Measurements from ENCODE around the gene TRIM34. TPM values are rescaled to one million over a fixed set of nuclear protein-coding genes. Genes with fewer than 3 reads are reported as not detected.
A peak's percentile ranks its signal among the peaks of the same experiment; 100 is the strongest.
"Not testable (repeated sequence)": the region's sequence is repeated elsewhere in the genome, so short reads cannot be mapped to it uniquely, and the experiment has no call there.

TRIM34 gene
- total RNA-seq, 2 donors from 2014 or later: 9.0 to 10.7 TPM

DNA sequence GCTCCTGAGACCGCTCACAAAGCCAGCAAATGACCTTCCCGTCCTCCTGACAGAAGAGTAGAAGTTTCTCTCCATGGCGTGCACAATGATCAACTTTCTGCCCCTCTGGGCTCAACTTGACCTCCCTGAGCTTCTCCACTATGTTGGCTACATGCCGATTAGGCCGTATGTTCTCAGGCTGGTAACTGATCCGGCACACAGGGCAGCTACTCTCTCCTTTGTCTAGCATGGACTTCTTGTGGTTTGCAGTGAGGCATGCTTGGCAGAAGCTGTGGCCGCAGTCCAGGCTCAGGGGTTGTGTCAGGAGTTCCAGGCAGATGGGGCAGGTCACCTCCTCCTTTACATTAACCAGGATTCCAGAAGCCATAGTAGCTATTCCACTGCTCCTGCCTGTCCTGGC is 55.0 kb downstream of the TRIM34 start:
- H3K27ac Mint-ChIP-seq: no peak overlapping the region
- H3K4me3 Mint-ChIP-seq: no peak overlapping the region
- no peaks in the 10 kb centered on the region for H3K27me3 Mint-ChIP-seq (ENCODE audit: low read depth)

DNA sequence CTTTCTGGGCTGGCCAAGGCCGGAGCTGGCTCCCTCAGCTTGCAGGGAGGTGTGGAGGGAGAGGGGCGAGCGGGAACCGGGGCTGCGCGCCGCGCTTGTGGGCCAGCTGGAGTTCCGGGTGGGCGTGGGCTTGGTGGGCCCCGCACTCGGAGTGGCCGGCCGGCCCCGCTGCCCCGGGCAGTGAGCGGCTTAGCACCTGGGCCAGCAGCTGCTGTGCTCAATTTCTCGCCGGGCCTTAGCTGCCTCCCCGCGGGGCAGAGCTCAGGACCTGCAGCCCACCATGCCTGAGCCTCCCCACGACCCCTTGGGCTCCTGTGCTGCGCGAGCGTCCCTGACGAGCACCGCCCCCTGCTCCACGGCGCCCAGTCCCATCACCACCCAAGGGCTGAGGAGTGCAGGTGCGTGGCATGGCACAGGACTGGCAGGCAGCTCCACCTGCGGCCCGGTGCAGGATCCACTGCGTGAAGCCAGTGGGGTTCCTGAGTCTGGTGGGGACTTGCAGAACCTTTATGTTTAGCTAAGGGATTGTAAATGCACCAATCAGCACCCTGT is 58.2 kb downstream of the TRIM34 start:
- not testable (repeated sequence) for H3K27ac Mint-ChIP-seq; H3K27me3 Mint-ChIP-seq (ENCODE audit: low read depth); ATAC-seq (replicated peaks in 1 of 2); H3K36me3 Mint-ChIP-seq (ENCODE audit: insufficient read depth in 2 of 2); DNase-seq; H3K9me3 Mint-ChIP-seq
- peak overlapping the region in 1 of 2 donors; percentile 99 for H3K4me3 Mint-ChIP-seq
- H3K4me1 Mint-ChIP-seq (ENCODE audit: low read depth): peaks cover 38% of the 10 kb centered on the region

More for the DNA sequence above, 55.0 kb downstream of the TRIM34 start:
- no peak for DNase-seq
- Mint-ChIP-seq H3K4me1 (ENCODE audit: low read depth) (peaks cover 26% of the 10 kb centered on the region), H3K9me3 (no peaks in the 10 kb centered on the region), H3K36me3 (ENCODE audit: insufficient read depth in 2 of 2) (peaks cover 5 to 7% of the 10 kb centered on the region in 2 donors)
- ATAC-seq (replicated peaks in 1 of 2): no peak

DNA sequence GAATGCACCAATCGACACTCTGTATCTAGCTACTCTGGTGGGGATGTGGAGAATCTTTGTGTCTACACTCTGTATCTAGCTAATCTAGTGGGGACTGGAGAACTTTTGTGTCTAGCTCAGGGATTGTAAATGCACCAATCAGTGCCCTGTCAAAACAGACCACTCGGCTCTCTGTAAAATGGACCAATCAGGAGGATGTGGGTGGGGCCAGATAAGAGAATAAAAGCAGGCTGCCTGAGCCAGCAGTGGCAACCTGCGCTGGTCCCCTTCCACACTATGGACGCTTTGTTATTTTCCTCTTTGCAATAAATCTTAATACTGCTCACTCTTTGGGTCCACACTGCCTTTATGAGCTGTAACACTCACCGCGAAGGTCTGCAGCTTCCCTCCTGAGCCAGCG is 58.8 kb downstream of the TRIM34 start:
- not testable (repeated sequence) for ATAC-seq (replicated peaks in 1 of 2); H3K27me3 Mint-ChIP-seq (ENCODE audit: low read depth); H3K9me3 Mint-ChIP-seq; H3K36me3 Mint-ChIP-seq (ENCODE audit: insufficient read depth in 2 of 2)
- peaks cover 45% of the 10 kb centered on the region for H3K4me1 Mint-ChIP-seq (ENCODE audit: low read depth)
- DNase-seq: peak; percentile 32 to 50
- H3K27ac Mint-ChIP-seq: peak overlapping the region; percentile 90
- peak overlapping the region; percentile 93 to 99 for H3K4me3 Mint-ChIP-seq

DNA sequence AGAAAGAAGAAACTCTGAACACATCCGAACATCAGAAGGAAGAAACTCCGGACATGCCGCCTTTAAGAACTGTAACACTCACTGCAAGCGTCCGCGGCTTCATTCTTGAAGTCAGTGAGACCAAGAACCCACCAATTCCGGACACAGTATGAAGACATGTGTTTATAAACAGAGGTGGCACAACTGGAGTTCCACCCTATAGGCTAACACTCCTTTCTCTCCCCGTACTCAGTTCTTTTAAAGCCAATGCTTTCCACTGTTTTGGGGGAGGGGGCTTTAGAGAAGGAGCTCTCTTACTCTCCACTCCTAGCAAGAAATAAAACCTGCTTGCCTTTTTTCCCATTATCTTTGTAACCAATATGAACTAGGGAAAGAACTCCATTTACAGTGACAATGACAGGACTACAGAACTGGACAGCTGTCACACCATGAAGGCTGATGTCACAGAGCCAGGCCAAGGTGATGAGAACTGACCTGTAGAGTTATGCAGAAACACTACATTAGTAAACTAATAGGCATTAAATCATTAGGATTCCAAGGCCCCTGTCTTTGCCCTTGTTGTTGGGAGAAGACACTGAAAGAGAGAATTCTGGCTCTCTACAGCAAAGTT is 59.3 kb downstream of the TRIM34 start:
- H3K36me3 Mint-ChIP-seq (ENCODE audit: insufficient read depth in 2 of 2): peaks cover 1 to 2% of the 10 kb centered on the region in 2 donors
- no peak for ATAC-seq (replicated peaks in 1 of 2)
- DNase-seq: no peak
- peak overlapping the region; percentile 93 to 99 for H3K4me3 Mint-ChIP-seq
- no peaks in the 10 kb centered on the region for H3K9me3 Mint-ChIP-seq
- peak overlapping the region; percentile 90 for H3K27ac Mint-ChIP-seq
- H3K4me1 Mint-ChIP-seq (ENCODE audit: low read depth): peaks cover 47% of the 10 kb centered on the region
- H3K27me3 Mint-ChIP-seq (ENCODE audit: low read depth): no peaks in the 10 kb centered on the region

DNA sequence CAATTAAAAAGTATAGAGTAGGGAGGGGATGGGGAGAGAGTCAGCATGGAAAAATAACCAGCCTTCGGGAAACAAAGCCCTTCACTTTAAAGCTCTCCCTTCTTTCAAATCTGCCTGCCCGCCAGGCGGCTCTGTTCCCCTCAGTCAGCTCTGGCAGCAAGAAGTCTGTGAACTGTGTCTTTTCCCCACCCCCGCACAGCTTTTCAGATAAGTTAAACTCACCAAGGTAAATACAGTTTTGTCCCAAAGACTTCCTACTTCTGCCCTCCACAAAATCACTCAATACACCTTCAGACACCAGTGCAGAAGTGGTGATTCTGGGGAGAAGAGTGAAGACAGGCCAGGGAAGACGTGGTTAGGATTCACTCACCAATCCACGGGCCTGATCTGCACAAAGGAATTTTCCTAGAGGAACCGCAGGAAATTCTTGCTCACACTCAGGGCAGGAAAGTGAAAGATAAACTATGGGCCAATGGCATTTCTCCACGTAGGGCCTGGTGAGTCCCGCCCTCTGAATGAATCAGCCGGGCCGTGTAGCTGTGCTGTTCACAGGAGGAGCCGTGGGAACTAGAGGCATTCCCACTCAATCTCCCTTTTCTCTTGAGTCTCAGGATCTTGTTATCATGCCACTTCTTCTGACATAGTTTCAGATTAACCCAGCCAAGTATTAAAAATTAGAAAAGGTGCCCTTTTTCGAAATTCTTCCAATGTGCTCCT is 60.0 kb downstream of the TRIM34 start, which contains the start of gene TRIM5:
TRIM5 (minus strand) TSS at position 429 of the 717 bp plus-strand sequence. CDS start 4,897 bp downstream, outside the sequence.
- H3K4me1 Mint-ChIP-seq (ENCODE audit: low read depth): peaks cover 47% of the 10 kb centered on the region
- peak within 1 kb of the TSS; percentile 93 to 99 for H3K4me3 Mint-ChIP-seq
- no peaks in the 10 kb centered on the region for H3K9me3 Mint-ChIP-seq
- peaks cover 3 to 4% of the 10 kb centered on the region in 2 donors for H3K36me3 Mint-ChIP-seq (ENCODE audit: insufficient read depth in 2 of 2)
- H3K27ac Mint-ChIP-seq: peak within 1 kb of the TSS; percentile 90
- ATAC-seq (replicated peaks in 1 of 2) (peak; percentile 90 to 91), DNase-seq (peak; percentile 83 to 85)
- H3K27me3 Mint-ChIP-seq (ENCODE audit: low read depth): no peaks in the 10 kb centered on the region

DNA sequence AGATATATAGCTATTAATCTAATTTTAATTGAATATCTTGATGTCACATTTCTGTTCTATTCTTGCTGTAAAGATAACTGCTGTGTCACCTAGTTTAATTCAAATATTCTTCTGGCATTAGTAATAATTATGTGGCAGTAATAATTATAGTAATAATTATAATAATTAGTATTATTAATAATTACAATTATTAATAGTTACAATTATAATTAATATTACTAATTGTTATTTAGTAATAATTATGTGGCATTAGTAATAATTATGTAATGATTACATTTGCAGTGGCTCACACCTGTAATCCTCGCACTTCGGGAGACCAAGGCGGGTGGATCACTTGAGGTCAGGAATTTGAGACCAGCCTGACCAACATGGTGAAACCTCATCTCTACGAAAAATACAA is 61.6 kb downstream of the TRIM34 start:
- Mint-ChIP-seq H3K27ac (no peak overlapping the region), H3K36me3 (ENCODE audit: insufficient read depth in 2 of 2) (peaks cover 9 to 16% of the 10 kb centered on the region in 2 donors), H3K4me3 (no peak overlapping the region), H3K27me3 (ENCODE audit: low read depth) (no peaks in the 10 kb centered on the region), H3K4me1 (ENCODE audit: low read depth) (peaks cover 47% of the 10 kb centered on the region), H3K9me3 (no peaks in the 10 kb centered on the region)
- DNase-seq (no peak), ATAC-seq (replicated peaks in 1 of 2) (no peak)

DNA sequence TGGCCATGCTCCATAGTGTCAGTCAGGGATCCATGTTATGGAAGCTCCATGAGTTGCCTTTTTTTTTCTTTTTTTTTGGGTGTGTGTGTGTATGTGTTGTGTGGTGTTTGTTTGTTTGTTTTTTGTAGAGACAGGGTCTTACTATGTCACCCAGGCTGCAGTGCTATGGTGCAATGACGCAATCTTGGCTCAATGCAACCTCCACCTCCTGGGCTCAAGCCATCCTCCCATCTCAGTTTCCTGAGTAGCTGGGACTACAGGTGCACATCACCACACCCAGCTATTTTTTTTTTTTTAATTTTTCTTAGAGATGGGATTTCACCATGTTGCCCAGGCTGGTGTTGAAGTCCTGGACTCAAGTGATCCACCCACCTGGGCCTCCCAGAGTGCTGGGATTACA is 63.7 kb downstream of the TRIM34 start:
- ATAC-seq (replicated peaks in 1 of 2) (no peak), DNase-seq (no peak)
- Mint-ChIP-seq H3K4me1 (ENCODE audit: low read depth) (peaks cover 59% of the 10 kb centered on the region), H3K9me3 (no peaks in the 10 kb centered on the region), H3K36me3 (ENCODE audit: insufficient read depth in 2 of 2) (peaks cover 11 to 22% of the 10 kb centered on the region in 2 donors), H3K27me3 (ENCODE audit: low read depth) (no peaks in the 10 kb centered on the region), H3K27ac (peak overlapping the region; percentile 2), H3K4me3 (no peak overlapping the region)

DNA sequence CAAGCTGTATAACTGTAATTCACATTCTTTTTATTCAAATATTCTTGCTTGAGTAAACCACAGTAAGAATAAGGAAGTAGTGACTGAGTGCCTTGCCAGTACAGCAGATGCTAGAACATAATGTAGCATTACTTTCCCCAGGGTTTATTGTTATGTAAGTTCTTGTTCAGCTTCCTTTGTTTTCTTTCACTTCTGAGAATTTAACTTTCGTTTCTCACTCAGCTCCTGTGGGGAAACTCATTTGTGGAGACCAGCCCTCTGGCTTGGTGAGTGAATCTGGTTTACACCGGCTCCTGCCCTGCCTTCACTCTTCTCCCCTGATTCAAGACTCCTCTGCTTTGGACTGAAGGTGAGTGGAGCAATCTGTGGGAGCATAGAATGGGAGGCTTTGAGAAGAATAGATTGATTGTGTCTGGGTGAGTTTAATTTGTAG is 64.8 kb downstream of the TRIM34 start, which contains the start of gene TRIM22:
TRIM22 (plus strand) TSS at position 240 of the 433 bp plus-strand sequence. CDS start 6,443 bp downstream, outside the sequence.
- Mint-ChIP-seq H3K4me3 (peak within 1 kb of the TSS; percentile 91 to 96), H3K4me1 (ENCODE audit: low read depth) (peaks cover 58% of the 10 kb centered on the region), H3K9me3 (no peaks in the 10 kb centered on the region), H3K27me3 (ENCODE audit: low read depth) (no peaks in the 10 kb centered on the region), H3K36me3 (ENCODE audit: insufficient read depth in 2 of 2) (peaks cover 9 to 22% of the 10 kb centered on the region in 2 donors), H3K27ac (peak within 1 kb of the TSS; percentile 88)
- DNase-seq (peak; percentile 62 to 65), ATAC-seq (replicated peaks in 1 of 2) (peak; percentile 67 to 72)

DNA sequence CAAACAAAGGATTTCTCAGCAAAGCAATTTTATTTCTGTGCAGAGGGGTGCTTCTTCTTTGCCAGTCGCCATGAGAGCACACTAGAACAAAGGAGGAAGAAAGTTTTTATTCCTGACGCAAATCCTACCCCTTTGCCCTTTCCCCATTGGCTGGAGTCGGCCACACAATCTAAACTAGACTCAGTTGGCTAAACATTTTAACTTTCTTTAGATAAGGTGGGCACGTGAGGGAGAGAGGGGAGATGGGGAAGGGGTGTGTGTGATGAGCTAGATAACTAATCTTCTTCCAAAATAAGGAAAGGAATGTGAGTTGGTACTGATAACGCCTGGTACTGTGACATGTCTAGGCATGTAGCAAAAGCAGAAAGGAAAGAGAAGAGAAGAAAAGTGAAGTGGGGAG is 65.4 kb downstream of the TRIM34 start:
- Mint-ChIP-seq H3K4me1 (ENCODE audit: low read depth) (peaks cover 58% of the 10 kb centered on the region), H3K36me3 (ENCODE audit: insufficient read depth in 2 of 2) (peaks cover 11 to 22% of the 10 kb centered on the region in 2 donors)
- DNase-seq: no peak

DNA sequence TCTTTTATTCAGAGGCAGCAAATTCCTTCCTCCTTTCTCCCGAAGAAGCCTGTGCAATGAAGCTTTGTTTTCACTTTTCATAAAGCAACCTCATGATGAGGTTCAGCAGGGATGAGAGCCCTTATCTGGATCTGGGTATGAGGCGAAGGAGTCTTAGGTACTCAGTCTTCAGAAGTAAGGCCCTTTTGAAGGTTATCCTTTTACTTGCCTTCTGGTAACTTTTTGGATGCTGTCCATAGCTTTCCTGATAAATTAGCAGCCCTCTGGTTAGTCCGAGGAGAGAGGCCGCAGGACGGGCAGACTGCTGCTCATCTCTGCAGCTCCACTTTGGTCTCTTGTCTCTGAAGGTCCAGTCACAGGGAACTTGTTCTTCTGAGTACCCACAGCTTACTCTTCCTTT is 65.9 kb downstream of the TRIM34 start:
- H3K36me3 Mint-ChIP-seq (ENCODE audit: insufficient read depth in 2 of 2): peaks cover 11 to 22% of the 10 kb centered on the region in 2 donors

More for the DNA sequence above, 65.4 kb downstream of the TRIM34 start:
- no peak for ATAC-seq (replicated peaks in 1 of 2)
- Mint-ChIP-seq H3K4me3 (peak overlapping the region; percentile 91 to 96), H3K27me3 (ENCODE audit: low read depth) (no peaks in the 10 kb centered on the region), H3K27ac (peak overlapping the region; percentile 88), H3K9me3 (no peaks in the 10 kb centered on the region)

DNA sequence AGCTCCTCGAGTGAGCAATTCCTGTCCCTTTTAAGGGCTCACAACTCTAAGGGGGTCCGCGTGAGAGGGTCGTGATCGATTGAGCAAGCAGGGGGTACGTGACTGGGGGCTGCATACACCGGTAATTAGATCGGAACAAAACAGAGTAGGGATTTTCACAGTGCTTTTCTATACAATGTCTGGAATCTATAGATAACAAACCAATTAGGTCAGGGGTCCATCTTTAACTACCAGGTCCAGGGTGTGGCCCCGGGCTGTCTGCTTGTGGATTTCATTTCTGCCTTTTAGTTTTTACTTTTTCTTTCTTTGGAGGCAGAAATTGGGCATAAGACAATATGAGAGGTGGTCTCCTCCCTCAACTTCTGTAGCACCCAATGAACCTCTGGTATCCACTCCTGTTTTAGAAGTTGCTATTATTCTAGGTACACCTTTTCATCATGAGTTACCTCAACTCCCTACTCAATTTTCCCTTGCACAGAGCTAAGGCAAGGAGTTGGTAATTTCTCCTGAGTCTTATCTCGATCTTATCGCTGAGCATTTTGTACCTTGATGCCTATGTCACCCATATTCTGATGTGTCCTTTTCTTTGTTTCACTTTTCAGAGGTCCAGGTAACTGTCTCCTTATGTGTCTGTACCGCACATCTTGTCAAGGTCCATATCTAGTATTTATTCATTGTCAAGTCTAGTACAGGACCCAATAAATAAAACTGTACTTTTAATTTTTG is 66.6 kb downstream of the TRIM34 start:
- Mint-ChIP-seq H3K36me3 (ENCODE audit: insufficient read depth in 2 of 2) (peaks cover 14 to 27% of the 10 kb centered on the region in 2 donors), H3K27ac (peak overlapping the region; percentile 88), H3K4me1 (ENCODE audit: low read depth) (peaks cover 58% of the 10 kb centered on the region), H3K4me3 (peak overlapping the region; percentile 91 to 96)
- H3K27me3 Mint-ChIP-seq (ENCODE audit: low read depth); DNase-seq; H3K9me3 Mint-ChIP-seq: not testable (repeated sequence)
- peak; percentile 31 to 37 for ATAC-seq (replicated peaks in 1 of 2)

More for the DNA sequence above, 65.9 kb downstream of the TRIM34 start:
- Mint-ChIP-seq H3K4me1 (ENCODE audit: low read depth) (peaks cover 55% of the 10 kb centered on the region), H3K9me3 (no peaks in the 10 kb centered on the region), H3K27ac (peak overlapping the region; percentile 88), H3K4me3 (peak overlapping the region; percentile 91 to 96), H3K27me3 (ENCODE audit: low read depth) (no peaks in the 10 kb centered on the region)
- ATAC-seq (replicated peaks in 1 of 2): peak in 1 of 2 donors; percentile 5
- peak in 1 of 2 donors; percentile 12 for DNase-seq

DNA sequence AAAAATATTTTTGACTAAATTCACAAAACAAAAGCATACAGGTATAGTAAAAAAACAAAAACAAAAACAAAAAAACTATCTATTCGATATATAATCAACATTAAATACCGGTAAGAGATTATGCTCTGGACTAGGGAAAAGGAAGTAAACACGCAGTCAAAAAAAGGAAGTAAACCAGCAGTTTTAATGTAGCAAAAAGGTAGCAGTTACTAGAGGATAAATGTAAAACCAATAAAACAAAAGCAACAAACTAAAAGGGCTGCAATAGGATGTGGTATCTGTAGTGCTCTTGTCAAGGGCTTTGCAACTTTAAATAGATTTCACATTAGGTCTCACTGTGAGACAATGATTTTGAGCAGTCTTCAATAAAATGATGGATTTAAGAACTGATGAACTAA is 67.2 kb downstream of the TRIM34 start:
- peak overlapping the region; percentile 91 to 96 for H3K4me3 Mint-ChIP-seq
- peaks cover 15 to 30% of the 10 kb centered on the region in 2 donors for H3K36me3 Mint-ChIP-seq (ENCODE audit: insufficient read depth in 2 of 2)
- no peaks in the 10 kb centered on the region for H3K27me3 Mint-ChIP-seq (ENCODE audit: low read depth)
- peak overlapping the region; percentile 88 for H3K27ac Mint-ChIP-seq
- H3K4me1 Mint-ChIP-seq (ENCODE audit: low read depth): peaks cover 61% of the 10 kb centered on the region
- ATAC-seq (replicated peaks in 1 of 2) (no peak), DNase-seq (no peak)
- H3K9me3 Mint-ChIP-seq: no peaks in the 10 kb centered on the region

Measured in activated T-cell treated with anti-CD3 and anti-CD28 coated beads, Interleukin-2, amount 50 U/mL, for 72 hours (primary cell).